ENCODE data around the gene ZFAND2A. TPM values are rescaled to one million over a fixed set of nuclear protein-coding genes. Genes with fewer than 3 reads are reported as not detected.

The ZFAND2A gene
- total and polyA plus RNA-seq, 7 experiments from 2014 or later, result 21.2 to 74.5 (median 43.2) TPM

GRCh38 chr7:1103009-1103788 is 56.8 kb downstream of the ZFAND2A start:
- Histone ChIP-seq H3K9me3 (ENCODE audit: control insufficient read depth in 2 of 3, low read length in 3 of 3) (peaks cover 0 to 1% (median 0%) of the 10 kb centered on the region in 3 experiments), H3K4me1 (ENCODE audit: control insufficient read depth in 2 of 2, insufficient read depth in 2 of 2, low read length in 2 of 2) (peaks cover 6 to 10% of the 10 kb centered on the region in 2 donors), H3K36me3 (ENCODE audit: control insufficient read depth in 2 of 3, insufficient read depth in 3 of 3, low read length in 3 of 3) (peaks cover 0 to 3% (median 0%) of the 10 kb centered on the region in 3 experiments), H3K4me3 (ENCODE audit: low read length) (no peak overlapping the region), H3K27me3 (ENCODE audit: control insufficient read depth in 2 of 2, insufficient read depth in 2 of 2, low read length in 2 of 2) (no peaks in the 10 kb centered on the region), H3K27ac (ENCODE audit: low read depth, low read length) (no peak overlapping the region)
- DNase-seq (peak in 1 of 9 donors; percentile 34), ATAC-seq (peak; percentile 26)
- H3K27ac Mint-ChIP-seq, result peak overlapping the region in 1 of 9 donors; percentile 60
- intact Hi-C loops (cut with micrococcal nuclease), result no loop called here
- ChIA-PET CTCF (interaction anchor here (1.0 kb wide), 1 partner anchor 17 kb away, joined by 3 read pairs; no protein-coding TSS in a partner anchor), POLR2A (no interaction called here)
- peaks cover 0 to 8% (median 1%) of the 10 kb centered on the region in 5 donors for H3K36me3 Mint-ChIP-seq
- peak overlapping the region in 1 of 10 donors; percentile 39 for H3K4me3 Mint-ChIP-seq
- no peaks in the 10 kb centered on the region for H3K27me3 Mint-ChIP-seq
- peaks cover 0 to 2% (median 0%) of the 10 kb centered on the region in 11 donors for H3K9me3 Mint-ChIP-seq
- peaks cover 7 to 21% (median 14%) of the 10 kb centered on the region in 7 donors for H3K4me1 Mint-ChIP-seq

Other genes with a start within 250 kb of the ZFAND2A start
- 10 to 100 TPM in 3 of 5 experiments, 1 to 10 TPM in 2; 5.0 to 68.6 (median 17.3) TPM for gene ADAP1, start 205.5 kb downstream of the ZFAND2A start, total RNA-seq
- 1 to 10 TPM; 3.8 to 5.5 TPM for gene ADAP1, start 205.5 kb downstream of the ZFAND2A start, polyA plus RNA-seq
- 10 to 100 TPM; 18.3 to 48.2 (median 46.1) TPM for gene COX19, start 184.6 kb downstream of the ZFAND2A start, total RNA-seq
- gene COX19, start 184.6 kb downstream of the ZFAND2A start, polyA plus RNA-seq, result 10 to 100 TPM; 26.7 to 28.1 TPM
- gene CYP2W1, start 177.0 kb downstream of the ZFAND2A start, total RNA-seq, result not detected
- not detected for gene CYP2W1, start 177.0 kb downstream of the ZFAND2A start, polyA plus RNA-seq
- 10 to 100 TPM; 10.1 to 26.5 (median 15.9) TPM for gene GPR146, start 115.7 kb downstream of the ZFAND2A start, total RNA-seq
- gene GPR146, start 115.7 kb downstream of the ZFAND2A start, polyA plus RNA-seq, result 10 to 100 TPM; 13.5 to 16.9 TPM
- gene GPER1, start 72.1 kb downstream of the ZFAND2A start, total RNA-seq, result 1 to 10 TPM in 1 of 5 experiments, under 1 TPM in 1, not detected in 3; 0.13 to 1.3 TPM
- under 1 TPM; 0.21 to 0.47 TPM for gene GPER1, start 72.1 kb downstream of the ZFAND2A start, polyA plus RNA-seq
- gene UNCX, start 72.7 kb upstream of the ZFAND2A start, total RNA-seq, result not detected
- gene UNCX, start 72.7 kb upstream of the ZFAND2A start, polyA plus RNA-seq, result not detected

All from naive thymus-derived CD4-positive, alpha-beta T cell (primary cell).